GM12874 (cell line): ENCODE measurements around the gene NPAS2.

ENCODE experiments used
- TF ChIP-seq, protein P1 (sequence below): IDR thresholded peaks from 2 replicates; pipeline ENCODE4 v1.5.1; 2011; ENCODE audit warnings: low read depth, mild to moderate bottlenecking, control low read depth, low read length, moderate library complexity; ENCODE audit not compliant: insufficient read depth

NPAS2 gene

DNA sequence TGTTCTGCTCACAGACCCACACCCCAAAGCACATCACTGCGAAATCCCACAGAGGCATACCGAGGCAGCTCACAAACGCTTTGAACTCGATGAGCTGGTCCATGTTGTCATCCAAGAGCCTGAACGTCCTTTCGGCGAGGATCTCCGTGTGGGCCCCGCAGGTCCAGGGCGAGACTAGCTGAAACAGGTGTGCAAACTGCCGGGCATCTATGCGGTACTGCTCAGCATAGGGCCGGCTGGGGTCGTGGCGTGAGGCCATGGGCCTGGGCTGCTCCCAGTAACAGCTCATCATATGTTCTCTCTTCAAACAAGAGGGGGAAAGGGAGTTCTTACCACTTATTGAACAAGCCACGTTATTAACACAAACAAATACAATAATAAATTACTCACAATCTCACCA, 202.3 kb downstream of the NPAS2 start:
- TF ChIP-seq, protein P1, sequence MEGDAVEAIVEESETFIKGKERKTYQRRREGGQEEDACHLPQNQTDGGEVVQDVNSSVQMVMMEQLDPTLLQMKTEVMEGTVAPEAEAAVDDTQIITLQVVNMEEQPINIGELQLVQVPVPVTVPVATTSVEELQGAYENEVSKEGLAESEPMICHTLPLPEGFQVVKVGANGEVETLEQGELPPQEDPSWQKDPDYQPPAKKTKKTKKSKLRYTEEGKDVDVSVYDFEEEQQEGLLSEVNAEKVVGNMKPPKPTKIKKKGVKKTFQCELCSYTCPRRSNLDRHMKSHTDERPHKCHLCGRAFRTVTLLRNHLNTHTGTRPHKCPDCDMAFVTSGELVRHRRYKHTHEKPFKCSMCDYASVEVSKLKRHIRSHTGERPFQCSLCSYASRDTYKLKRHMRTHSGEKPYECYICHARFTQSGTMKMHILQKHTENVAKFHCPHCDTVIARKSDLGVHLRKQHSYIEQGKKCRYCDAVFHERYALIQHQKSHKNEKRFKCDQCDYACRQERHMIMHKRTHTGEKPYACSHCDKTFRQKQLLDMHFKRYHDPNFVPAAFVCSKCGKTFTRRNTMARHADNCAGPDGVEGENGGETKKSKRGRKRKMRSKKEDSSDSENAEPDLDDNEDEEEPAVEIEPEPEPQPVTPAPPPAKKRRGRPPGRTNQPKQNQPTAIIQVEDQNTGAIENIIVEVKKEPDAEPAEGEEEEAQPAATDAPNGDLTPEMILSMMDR: no peak

GRCh38 chr2:101023327-101024107, 203.6 kb downstream of the NPAS2 start:
- TF ChIP-seq, protein P1: no peak

GRCh38 chr2:101025561-101025960, 205.6 kb downstream of the NPAS2 start:
- TF ChIP-seq, protein P1: no peak

DNA sequence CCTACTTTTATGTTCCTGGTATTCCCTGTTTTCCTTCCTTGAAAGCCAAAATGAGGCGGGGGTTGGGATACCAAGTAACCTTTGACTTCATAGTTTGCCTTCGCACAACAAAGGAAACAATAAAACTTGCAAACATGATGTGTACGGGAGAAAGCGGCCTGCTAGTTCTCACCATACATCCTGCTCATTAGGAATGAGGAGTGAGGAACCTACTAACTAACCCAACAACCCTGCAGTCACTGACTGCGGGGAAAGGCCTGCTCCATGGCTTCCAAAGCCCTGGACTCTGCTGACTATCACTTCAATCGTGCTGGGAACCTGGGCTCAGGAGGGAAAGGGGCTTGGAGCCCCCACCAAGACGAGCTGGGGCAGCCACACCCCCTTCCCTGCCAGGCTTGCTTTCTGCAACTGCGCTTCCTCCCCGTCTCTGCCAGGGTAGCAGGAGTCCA, 206.3 kb downstream of the NPAS2 start:
- TF ChIP-seq, protein P1: no peak

DNA sequence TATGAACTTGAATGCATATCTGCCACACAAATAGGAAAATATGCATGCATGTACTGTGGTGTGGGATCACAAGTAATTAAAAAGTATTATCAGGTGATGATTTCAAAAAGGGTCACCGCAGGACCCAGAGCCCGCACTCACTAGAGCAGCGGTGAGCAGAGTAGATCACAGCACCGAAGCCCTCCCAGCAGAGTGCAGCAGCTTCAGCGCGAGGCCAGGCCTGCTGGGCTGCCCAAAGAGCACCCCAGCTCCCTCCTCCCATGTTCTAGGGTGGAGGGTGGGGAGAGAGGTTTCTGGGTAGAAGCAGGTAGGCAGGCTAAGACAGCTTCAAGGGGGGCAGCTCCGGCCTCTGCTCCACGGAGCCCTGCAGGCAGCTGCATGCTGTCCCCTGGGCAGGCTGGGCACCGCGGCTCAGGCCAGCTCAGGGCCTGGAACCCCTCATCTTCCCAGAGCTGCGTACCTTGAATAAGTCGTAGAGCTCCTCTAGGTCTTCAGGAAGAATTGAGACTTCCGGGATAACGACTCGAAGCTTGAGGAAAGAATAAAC, 207.1 kb downstream of the NPAS2 start:
- TF ChIP-seq, protein P1: no peak

DNA sequence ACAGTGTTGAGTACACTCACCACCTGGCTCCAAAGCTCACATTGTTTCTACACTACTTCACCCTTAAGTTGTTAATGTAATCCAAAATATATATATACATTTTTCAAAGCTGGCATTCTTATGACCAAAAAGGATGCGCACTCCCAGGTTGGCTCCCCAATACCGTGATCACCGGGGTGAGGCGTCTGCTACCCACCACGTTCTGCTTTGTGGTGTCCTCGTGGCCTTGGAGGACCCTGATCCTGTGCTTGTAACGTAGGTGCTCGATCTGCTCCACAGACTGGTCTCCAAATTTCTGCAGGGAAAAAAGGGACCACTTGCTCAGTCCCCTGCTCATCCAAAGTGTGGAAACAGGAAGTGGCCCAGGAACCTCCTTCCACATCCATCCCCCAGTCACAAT, 207.9 kb downstream of the NPAS2 start:
- TF ChIP-seq, protein P1: no peak

DNA sequence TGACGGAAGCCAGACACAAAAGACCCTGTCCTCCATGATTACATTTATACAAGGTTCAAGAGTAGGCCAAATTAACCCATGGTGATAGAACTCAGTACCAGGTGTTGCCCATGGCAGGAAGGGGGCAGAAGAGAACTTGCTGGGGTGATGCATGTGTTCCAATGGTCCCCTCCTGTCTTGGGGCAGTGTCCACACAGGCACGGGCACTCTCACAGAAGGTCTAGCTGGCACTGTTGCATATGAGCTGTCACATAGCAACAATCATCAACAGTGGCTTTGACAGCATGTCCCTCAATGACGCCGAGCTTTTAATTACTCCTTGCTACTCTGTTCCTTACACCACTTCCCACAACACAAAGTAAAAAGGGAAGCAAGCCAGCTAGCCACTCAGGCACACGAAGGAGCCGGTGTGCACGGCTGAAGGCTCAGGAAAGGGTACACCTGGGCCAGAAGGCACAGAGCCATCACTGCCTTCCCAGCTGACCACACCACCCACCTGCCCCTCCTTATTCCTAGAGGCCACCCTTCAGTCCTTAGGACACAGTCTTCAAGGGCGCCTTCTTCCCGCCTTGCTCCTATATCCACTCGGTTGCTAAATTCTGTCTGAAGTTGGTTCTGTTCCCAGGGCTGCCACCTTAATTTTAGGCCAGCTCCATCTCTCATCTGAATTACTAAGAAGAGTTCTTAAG, 211.1 kb downstream of the NPAS2 start:
- TF ChIP-seq, protein P1: no peak
